GM21381 (cell line): Measurements from ENCODE around the gene NSMCE1.
"Not testable (repeated sequence)": the region's sequence is repeated elsewhere in the genome, so short reads cannot be mapped to it uniquely, and the experiment has no call there.

Experiments
- ATAC-seq: cut with Tn5 transposase; IDR thresholded peaks from one replicate; pipeline ENCODE4 v1.9.1; 2021; ENCODE audit warnings: mild to moderate bottlenecking, moderate library complexity; ENCODE audit not compliant: unreplicated experiment

NSMCE1 gene

DNA sequence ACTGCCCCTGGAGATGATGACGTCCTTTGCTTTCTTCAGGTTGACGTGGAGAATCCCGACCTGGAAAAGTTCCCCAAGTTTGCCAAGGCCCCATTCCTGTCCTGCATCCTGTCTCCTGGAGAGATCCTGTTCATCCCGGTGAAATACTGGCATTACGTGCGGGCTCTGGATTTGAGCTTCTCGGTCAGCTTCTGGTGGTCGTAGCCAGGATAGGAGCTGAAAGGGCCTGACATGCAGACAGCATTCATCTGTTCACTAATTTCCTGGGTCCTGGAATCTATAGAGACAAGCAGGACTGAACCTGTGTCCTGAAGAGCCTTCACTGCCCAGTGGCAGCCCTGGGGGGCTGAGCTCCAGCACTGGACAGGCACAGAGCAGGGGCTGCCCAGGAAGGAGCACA is 48.0 kb downstream of the NSMCE1 start:
- no peak for ATAC-seq

DNA sequence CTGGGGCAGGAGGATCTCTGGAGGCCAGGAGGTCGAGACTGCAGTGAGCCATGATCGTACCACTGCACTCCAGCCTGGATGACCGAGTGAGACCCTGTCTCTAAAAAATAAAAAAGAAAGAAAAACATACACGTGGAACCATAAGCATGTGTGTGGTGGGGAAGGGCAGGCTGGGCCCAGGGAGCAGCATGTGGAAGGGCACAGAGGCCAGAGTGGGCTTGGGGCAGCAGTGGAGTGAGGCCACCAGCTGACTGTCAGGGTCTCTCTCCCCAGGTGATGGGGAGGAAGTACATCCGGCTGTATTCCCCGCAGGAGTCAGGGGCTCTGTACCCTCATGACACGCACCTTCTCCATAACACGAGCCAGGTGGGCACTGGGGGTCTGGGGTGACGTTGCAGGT is 48.5 kb downstream of the NSMCE1 start:
- ATAC-seq, result no peak

DNA sequence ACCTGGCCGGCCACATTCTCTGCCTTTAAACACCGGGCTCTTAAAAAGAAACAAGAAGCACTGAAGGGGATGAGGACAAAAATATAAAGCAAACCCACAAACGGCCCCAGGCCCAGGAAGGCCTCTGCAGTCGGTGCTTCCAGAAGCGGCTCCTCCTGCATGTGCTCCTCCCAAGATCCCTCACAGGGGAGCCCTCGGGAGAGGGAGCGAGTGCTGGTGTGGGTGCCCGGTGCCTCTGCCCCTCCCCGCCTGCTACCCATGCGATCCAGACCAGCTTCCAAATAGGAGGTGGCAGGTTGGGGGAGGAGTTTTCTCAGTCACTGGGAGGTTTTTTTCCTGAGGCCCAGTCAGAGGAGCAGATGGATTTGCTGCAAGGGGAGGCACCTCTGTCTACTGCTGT is 49.4 kb downstream of the NSMCE1 start:
- no peak for ATAC-seq

DNA sequence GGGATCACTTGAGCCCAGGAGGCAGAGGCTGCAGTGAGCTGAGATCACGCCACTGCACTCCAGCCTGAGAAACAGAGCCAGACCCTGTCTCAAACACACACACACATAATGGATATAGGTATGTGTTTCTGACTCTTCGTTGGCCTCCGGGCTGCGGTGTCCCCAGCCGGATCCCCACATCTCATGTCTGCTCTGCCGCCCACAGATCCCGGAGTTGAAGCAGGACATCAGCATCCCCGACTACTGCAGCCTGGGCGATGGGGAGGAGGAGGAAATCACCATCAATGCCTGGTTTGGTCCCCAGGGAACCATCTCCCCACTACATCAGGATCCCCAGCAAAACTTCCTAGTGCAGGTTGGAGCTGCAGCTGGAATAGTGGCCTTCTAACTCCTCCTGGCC is 49.8 kb downstream of the NSMCE1 start:
- no peak for ATAC-seq

DNA sequence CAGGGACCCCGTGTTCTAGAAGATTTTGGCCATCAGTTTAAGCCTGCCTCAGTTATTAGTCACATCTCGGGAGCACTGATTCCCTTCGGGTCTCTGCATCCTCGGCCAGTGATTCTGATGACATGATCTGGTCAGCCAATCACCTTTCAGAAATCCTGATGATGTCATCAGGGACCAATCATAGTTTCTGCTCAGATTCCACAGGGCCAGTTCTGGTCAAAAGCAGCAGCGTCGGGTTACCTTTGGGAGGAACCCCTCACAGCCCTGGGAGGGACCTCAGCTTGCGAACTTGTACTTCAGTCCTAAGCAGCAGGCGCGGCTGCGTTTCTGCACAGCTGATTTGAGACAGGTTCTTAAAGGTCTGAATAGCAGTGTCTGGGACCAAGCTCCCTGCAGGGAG is 51.3 kb downstream of the NSMCE1 start:
- no peak for ATAC-seq

DNA sequence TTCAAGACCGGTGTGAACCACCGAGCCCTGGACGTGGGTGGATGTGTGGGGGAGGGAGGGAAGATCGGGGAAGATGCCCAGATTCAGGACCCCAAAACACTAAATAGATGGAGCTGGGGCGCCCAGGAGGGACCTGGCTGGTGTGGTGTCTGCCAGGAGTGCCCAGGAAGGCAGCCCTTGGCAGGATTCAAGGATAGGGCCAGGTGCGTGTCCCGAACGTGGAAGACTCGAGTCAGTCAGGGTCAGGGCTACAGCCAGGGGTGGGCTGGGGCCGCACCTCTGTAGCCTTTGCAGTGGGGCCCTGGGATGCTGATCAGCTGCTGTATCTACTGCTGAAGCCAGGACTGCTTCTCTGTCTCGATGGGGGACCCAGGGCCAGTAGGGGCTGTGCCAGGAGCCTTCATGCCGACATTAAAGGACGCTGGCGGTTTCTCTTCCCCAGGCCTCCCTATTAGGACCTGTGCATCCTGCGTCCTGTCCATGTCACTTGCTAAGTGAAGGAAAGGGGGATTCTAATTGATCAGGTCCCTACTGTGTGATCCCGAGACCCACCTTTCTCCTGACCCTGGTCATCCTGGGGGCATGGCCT is 52.2 kb downstream of the NSMCE1 start:
- ATAC-seq, result no peak

DNA sequence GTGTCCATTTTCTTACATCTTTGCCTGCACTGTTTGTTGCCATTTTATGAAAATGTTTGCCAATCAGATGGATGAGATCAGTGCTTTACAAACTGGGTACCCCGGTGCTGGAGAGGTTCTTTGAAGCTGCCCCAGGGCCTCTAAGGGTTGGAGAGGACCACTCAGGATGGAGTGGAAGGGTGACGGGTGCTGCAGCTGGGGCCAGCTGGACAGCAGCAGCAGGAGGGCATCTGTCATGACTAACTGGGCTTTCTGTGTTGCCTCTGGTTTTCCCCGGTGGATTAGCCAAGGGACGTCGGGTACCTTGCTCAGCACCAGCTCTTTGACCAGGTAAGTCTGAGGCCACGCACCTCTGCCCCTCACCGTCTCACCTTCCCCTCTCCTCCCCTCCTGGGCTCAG is 52.9 kb downstream of the NSMCE1 start:
- no peak for ATAC-seq

DNA sequence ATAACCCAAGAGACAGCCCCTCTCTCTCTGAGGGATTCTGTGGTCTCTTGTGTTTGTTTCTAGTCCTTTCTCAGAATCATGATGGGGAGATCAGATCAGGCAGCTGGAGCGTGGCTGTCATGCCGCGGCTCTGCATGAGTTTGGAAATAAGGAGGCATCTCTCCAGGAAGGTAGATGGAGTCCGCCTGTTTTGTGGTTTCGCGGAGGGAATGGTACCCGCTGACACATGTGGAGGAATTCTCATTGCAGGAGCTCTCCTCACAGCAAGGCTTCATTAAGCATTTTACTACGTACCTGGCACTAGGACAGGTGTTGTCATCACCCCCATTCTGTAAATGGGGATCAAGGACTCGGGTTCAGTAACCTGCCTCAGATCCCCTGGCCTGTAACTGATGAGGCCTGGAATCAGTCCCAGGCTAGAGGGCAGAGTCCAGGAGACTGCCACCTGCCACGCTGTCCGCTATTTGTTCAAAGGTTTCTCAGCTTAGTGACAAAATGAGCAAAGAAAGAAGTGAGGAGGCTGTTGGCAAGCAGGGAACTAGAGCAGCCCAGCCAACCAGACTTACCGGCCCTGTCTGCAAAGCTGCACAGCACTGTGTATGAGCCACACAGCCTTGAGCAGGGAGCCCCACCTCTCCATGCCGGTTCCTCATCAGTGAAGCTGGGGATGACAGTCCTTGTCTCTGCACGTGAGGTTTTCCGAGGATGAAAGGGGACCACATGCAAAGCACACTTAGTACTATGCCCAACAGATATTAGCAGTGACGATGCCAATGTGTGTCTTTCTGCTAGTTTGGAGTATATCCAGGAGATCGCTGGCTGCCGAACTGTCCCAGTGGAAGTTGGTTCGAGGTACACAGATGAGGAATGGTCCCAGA is 54.2 kb downstream of the NSMCE1 start:
- no peak for ATAC-seq

DNA sequence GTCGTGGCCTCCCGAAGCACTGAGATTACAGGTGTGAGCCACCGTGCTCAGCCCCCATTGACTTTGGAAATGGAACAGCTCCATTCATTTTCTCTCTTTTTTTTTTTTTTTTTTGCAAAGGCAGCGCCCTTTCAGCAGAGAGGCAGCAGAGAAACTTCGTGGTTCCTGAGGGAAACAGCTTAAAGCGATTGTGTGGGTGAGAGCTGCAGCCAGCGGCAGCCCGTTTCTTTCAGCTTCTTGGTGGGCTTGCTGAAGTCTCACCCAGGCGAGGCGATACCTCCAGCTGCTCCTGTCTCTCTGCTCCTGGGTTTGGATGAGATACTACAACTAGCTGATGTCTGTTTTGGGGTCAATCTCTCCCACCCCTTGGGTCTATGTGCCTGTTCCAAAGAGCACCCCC is 57.5 kb downstream of the NSMCE1 start:
- no peak for ATAC-seq

DNA sequence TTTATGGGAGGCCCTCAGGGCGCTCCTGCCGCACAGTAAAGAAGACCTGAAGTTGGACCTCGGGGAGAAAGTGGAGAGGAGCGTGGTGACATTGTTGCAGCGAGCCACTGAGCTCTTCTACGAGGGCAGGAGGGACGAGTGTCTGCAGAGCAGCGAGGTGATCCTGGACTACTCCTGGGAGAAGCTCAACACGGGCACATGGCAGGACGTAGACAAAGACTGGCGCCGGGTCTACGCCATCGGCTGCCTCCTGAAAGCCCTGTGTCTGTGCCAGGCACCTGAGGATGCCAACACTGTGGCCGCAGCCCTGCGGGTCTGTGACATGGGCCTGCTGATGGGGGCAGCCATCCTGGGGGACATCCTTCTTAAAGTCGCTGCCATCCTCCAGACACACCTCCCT is 58.4 kb downstream of the NSMCE1 start:
- ATAC-seq, result no peak

DNA sequence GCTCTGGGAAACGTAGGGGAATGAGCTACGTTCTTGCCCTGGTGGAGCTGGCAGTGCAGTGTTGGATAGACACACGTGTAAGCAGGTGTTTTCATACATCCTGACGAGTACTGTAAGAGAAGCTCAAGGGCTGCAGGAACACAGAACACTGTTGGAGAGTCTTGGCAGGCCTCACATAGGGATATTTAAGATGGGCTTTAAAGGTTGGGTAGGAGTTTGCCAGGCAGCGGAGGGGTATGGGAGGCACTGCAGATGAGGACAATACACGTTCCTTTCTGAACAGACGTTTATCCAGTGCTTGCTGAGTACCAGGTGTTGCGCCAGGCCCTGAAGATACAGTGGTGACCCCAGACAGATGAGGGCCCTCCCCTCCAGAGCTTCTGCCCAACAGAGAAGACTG is 59.0 kb downstream of the NSMCE1 start:
- ATAC-seq, result no peak

DNA sequence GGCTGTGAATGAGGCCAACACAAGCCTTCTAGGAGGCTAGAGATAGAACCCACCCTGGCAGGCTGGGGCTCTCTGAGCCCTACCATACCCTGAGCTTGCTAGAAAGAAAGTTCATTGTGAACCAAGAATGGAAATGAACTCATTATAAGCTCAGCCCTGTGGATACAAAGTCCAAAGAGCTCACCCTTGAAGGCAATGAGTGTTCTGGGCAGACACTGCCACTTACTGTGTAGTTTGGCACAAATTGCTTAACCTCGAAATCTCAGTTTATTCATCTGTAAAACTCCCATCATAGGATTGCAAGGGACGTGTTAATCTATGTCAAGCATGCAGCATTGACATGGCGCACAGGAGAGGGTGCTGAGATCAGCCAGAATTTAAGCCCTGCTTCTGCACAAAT is 59.8 kb downstream of the NSMCE1 start:
- no peak for ATAC-seq

DNA sequence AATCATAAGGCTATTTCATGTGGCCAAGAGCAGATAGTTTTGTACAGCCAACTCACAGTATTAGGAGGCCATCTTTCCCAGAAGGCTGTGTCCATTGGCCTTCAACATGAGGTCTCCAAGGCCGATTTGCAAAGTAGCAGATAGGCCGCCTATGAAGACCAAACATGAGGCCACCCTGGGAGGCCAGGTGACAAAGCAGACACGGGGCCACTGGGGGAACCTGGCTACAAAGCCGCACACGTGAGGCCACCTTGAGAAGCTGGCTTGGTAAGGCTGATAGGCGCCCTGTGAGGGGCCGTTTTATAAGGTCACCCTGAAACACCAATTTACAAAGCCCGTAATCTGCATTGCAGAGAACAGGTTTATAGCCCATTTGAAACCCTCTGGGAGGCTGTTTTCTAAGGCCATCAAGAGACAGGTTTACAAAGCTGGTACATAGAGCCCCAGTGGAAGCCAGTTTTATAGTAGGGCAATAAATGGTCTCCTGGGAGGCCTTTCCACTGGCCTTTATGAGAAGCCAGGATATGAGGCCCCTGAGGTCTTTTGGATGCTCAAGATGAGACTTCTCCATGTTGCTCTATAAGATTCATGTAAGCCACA is 60.4 kb downstream of the NSMCE1 start:
- ATAC-seq, result no peak

DNA sequence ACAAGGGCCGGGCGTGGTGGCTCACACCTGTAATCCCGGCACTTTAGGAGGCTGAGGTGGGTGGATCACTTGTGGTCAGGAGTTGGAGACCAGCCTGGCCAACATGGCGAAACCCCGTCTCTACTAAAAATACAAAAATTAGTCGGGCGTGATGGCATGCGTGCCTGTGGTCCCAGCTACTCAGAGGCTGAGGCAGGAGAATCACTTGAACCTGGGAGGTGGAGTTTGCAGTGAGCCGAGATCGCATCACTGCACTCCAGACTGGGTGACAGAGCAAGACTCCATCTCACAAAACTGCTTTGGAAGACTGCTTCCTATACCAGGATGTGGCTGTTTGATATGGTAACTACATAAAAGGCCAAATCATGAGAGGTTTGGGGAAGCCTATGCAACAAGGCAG is 61.5 kb downstream of the NSMCE1 start:
- ATAC-seq, result not testable (repeated sequence)

DNA sequence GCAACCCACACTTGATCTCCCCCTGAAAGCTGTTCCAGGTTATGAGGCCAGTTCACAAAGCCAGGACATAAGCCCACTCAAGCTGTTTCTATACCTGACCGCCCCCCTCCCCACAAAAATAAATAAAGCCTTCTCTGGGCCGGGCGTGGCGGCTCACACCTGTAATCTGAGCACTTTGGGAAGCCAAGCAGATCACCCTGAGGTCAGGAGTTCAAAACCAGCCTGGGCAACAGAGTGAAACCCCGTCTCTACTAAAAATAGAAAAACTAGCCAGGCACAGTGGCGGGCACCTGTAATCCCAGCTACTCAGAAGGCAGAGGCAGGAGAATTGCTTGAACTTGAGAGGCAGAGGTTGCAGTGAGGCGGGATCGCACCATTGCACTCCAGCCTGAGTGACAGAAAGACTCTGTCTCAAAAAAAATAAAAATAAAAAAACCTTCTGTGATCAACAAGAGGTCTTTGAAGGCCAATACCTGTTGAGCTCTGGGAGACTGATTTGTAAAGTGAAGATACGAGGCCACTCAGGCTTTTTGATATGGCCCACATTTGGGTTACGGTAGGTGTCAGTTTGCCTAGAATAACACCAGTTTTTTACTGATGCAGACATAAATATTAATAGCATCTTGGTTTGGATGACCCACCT is 63.0 kb downstream of the NSMCE1 start:
- no peak for ATAC-seq

DNA sequence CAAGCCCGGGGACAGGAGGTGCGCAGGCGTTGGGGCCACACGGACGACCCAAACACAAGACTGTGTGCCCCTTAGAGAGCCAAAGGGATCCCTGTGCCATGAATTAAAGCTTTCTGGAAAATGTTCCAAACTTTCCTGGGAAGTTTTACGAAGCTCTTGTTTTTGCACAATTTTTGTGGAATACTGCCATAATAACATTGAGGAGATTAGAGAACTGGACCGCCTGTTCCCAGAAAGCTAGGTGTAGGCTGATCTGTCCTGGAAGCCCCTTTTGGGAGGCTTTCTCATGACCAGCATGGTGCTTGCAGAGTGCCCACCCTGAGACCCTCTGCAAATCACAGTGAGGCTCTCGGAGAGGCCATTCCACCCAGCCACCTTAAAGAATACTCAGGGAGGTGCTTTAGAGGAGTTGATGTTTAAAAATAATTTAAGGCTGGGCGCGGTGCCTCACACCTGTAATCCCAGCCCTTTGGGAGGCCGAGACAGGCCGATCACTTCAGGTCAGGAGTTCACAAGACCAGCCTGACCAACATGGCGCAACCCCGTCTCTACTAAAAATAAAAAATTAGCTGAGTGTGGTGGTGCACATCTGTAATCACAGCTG is 64.2 kb downstream of the NSMCE1 start:
- no peak for ATAC-seq

DNA sequence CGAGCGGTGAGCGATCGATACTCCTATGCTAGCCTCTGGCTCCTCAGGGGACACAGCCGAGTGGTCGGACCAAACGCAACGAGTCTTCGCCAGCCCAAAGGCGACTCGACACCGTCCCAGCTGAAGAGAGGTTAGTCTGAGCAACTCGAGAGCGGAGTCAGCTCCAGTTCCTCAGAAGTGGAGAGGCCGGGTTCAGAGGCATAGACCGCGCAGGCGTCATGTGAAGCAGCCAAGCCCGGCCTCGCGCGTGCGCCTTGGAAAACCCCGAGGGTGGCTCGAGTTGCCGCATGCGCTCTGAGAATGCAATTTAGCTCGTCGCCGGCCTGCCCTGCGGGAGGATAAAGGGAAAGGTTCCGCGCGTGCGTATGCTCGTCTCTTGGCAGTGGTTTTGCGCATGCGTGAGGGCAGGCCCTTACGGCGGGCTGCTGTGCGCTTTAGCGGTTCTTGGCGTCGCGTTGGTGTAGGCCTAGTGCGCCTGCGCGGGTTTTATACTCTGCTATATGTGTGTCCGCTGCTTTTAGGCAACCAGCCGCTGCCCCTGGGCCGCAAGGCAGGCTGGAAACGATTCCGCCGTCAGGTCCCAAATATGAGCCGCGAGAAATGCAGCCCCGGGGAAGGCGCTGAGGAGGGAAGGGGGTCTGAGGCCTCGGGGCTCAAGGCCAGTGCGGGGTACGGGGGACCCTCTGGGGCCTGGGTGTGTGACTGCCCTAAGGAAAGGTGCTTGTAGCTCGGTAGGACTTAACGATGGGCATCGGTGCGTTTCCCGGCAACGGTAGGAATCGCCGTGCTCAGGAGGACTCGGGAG is 64.9 kb downstream of the NSMCE1 start, which contains the start of gene KDM8:
KDM8 (plus strand) TSS at position 20 of the 805 bp plus-strand sequence. CDS start 6,598 bp downstream, outside the sequence.
- ATAC-seq, result peak; percentile 77

DNA sequence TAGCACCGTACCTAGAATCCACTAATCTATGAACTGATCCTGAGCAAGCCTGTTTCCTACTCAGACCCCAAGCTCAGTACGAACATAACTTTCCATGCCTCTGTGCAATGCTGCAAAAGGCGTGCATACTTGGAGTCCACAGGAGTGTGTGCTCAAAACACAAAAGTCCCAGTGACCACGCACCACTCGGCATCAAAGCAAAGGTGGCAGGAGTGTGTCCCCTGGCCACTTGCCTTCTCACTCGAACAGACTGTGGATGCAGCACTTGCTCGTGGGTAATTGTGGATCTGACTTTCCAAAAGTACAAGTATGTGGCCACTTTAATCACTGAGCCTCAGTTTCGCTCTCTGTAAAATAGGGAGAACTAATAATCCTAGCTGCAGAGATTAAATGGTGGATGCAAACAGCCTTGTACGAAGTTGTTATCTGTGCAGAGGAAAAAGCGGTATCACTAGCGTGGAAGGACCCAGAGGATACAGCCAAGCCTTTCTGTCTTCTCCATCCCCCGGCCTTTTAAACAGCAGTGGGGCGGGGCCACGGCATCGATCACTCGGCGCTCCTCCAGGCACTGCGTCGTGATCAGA is 65.6 kb downstream of the NSMCE1 start:
- ATAC-seq, result peak; percentile 54

DNA sequence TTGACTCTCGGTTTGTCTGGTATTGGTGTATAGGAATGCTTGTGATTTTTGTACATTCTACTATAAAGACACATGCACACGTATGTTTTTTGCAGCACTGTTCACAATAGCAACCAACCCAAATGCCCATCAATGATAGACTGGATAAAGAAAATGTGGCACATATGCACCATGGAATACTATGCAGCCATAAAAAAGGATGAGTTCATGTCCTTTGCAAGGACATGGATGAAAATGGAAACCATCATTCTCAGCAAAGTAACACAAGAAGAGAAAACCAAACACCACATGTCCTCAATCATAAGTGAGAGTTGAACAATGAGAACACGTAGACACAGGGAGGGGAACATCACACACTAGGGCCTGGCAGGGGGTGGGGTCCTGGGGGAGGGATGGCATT is 67.7 kb downstream of the NSMCE1 start:
- ATAC-seq, result not testable (repeated sequence)

DNA sequence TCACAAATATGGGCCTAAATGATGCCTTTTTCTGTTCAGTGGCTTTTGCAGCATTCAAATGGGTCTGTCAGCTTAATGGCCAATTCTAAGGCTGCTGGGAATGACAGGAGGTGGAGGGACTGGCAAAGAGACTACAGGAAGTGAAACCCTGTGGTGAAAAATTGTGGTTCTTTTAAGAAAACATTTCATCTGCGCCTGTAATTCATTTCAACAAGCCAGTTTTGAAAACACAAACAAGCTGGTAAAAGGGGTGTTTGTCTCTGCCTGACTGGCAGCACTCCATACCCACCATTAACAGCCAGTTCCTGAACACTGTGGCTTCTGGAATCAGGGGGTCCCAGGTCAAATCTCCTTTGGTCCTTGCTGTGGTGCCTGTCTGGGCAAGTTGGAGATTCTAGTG is 68.8 kb downstream of the NSMCE1 start:
- ATAC-seq, result peak; percentile 39
